ENCODE data around the gene ZBTB5. TPM values are rescaled to one million over a fixed set of nuclear protein-coding genes. Genes with fewer than 3 reads are reported as not detected.

The ZBTB5 gene
- total RNA-seq, 1 experiment from 2014 or later = 14.6 TPM

- DNase-seq (ENCODE audit: low spot score) = no peak
Measured at GRCh38 chr9:37424686-37425297, 40.5 kb downstream of the ZBTB5 start.

DNA sequence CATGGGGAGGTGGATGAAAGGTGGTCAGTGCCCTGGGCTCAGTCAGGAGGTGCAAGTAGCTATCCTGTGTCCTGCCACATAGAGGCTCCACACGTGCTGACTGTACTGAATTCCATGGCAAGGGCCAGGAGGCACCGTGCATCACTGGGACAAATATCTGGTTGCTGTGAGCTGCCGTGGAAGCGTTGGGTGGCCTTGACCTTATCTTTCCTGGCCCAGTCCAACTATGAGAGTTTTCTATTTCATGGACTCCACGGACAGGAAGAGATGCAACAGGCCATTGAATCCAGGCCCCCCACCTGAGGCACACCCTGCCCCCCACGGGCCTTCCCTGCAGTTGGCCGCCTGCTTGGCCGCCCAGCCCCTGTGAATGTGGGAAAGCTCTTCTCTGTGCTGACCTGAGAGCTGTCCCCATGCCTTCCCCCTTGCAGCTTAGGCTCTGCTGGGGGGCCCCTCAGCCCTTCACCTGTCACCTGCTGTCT, 41.0 kb downstream of the ZBTB5 start:
- no peak for DNase-seq (ENCODE audit: low spot score)

GRCh38 chr9:37423508-37423907, 41.7 kb downstream of the ZBTB5 start:
- DNase-seq (ENCODE audit: low spot score) = no peak

GRCh38 chr9:37422289-37423104, 42.8 kb downstream of the ZBTB5 start, which contains the start of gene GRHPR:
Gene GRHPR (plus strand): TSS chr9:37422696. CDS start chr9:37422751, 55 bp downstream.
- peak; percentile 85 for DNase-seq (ENCODE audit: low spot score)

- no peak for DNase-seq (ENCODE audit: low spot score)
Measured at GRCh38 chr9:37421914-37422288, 43.3 kb downstream of the ZBTB5 start.

GRCh38 chr9:37420271-37421215, 44.7 kb downstream of the ZBTB5 start:
- DNase-seq (ENCODE audit: low spot score) = no peak

- DNase-seq (ENCODE audit: low spot score) = no peak
Measured at GRCh38 chr9:37419204-37419603, 46.0 kb downstream of the ZBTB5 start.

- DNase-seq (ENCODE audit: low spot score) = no peak
Measured at GRCh38 chr9:37417857-37418618, 47.2 kb downstream of the ZBTB5 start.

DNA sequence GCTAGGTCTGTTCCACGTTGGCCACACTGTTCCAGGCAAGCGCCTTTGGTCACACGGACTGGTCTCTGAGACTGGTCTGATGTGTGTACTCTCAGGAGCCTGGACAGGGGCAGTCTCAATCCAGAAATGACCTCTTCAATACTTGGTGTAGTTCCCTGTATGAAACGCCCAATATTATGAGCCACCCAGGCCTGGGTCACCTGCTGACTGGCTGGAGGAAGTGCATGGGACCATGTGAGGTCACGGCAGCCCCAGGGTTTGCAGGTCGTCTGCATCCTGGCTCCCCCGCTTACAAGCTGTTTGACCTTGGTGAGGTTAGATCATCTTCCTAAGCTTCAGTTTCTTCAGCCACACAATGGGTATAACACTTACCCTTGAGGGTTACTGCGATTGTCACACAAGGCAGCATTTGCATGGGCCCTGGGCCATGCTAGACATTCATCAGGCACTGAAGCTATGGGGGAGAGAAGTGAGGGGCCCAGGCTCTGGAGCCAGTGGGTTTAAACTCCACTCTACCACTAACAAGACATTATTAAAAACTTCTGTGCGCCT, 47.9 kb downstream of the ZBTB5 start:
- DNase-seq (ENCODE audit: low spot score) = no peak

DNA sequence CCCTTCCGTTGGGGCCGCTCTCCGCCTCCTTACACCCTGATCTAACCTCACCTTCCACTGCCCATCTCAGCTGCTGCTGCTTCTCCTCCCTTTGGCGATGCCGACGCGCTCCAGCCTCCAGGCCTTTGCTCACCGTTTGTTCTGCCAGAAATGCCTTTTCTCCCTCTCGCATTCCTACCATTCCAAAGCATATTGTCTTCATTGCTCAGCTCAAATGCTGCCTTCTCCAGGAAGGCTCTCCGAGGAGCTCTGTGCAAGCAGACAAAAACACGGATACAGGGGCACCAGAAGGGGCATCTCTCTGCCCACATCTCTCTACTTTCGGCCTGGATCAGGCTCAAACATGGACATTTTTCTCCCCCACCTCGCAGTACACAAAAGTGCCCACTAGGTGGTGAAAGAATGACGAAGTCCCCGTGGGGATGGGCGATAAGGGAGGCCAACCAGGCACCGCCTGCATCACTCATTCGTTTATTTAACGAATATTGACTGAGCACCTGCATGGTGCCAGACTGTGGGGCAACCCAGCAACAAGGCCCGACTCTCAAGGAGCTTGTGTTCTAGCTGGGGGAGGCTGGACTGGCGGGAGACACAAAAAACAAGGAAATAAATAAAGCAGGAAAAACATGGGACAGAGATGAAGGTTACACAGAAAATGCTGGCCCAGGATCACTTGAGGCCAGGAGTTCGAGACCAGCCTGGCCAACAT, 50.1 kb downstream of the ZBTB5 start:
- peak; percentile 79 for DNase-seq (ENCODE audit: low spot score)

DNA sequence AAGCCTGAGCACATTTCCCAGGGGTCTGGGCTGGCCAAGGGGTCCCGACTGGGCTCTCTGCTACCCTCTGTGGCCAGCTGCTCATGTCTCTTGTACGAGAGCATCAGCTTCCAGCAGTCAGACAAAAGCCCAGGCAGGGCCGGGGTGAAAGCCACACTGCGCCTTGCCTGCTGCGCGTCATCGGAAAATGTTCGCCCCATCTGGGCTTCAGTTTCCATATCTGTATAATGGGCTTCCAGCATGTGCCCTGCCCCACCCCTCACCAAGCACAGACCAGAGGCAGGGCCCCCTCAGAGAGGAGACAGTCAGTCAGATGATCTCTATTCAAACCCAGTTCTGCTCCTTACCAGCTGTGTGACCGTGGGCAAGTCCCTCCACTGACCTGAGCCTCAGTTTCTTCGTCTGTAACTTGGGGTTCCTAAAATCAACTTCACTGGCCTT, 50.7 kb downstream of the ZBTB5 start:
- no peak for DNase-seq (ENCODE audit: low spot score)

GRCh38 chr9:37413311-37413710, 51.9 kb downstream of the ZBTB5 start:
- peak; percentile 42 for DNase-seq (ENCODE audit: low spot score)

DNA sequence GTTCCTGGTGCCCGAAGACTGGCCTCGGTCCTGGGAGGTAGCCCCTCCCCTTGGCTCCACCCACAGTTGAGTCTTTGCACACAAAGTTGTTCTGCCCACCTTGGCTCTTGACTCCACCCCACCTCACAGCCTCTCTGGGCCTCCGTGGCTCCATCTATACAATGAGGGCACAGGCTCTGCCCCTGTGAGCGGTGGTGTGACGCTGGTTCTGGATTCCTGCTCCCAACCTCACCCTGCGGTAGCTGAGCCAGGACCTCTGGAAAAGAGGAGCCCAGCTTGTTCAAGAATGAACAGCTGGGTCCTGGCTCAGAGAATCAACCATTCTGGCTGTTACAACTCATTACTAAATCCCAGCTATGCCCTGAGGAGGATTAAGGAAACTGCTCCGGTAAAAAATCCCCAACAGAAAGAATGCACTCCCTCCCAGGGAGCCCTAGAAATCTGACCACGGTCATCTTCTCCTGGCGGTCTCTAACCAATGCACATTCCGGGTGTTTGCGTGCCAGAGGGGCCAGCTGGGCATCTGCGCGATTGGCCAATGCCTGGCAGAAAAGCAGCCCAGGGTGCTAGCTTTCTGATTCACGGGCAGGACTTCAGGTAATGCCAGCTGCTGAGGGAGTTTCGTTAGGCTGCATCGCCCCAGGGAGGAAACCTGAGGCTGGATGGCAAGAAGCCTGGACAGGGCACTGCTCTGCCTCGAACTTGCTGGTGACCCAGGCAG, 52.7 kb downstream of the ZBTB5 start:
- peak; percentile 93 for DNase-seq (ENCODE audit: low spot score)

GRCh38 chr9:37410969-37411785, 54.1 kb downstream of the ZBTB5 start:
- no peak for DNase-seq (ENCODE audit: low spot score)

DNA sequence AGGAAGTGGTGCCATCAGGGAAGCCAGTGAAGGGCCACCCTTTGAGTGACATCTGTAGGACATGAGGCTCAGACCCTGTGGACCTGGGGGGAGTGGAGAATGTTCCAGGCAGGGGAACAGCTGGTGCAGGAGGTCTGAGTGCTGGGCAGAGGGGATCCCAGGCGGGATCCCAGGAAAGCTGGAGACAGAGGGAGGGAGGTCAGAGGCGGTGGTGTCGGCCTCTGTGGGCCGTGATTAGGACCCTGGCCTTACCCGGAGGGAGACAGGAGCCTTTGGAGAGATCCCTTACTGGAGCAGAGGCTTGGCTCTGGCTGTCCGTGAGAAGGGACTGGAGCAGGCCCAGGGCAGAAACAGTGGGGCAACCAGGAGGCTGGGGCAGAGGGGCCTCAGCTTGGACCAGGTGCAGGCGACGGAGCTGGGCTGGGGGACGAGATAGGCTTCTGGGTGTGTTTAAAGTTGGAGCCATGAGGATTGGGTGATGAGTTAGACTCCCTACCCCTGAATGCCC, 54.8 kb downstream of the ZBTB5 start:
- DNase-seq (ENCODE audit: low spot score) = no peak

DNA sequence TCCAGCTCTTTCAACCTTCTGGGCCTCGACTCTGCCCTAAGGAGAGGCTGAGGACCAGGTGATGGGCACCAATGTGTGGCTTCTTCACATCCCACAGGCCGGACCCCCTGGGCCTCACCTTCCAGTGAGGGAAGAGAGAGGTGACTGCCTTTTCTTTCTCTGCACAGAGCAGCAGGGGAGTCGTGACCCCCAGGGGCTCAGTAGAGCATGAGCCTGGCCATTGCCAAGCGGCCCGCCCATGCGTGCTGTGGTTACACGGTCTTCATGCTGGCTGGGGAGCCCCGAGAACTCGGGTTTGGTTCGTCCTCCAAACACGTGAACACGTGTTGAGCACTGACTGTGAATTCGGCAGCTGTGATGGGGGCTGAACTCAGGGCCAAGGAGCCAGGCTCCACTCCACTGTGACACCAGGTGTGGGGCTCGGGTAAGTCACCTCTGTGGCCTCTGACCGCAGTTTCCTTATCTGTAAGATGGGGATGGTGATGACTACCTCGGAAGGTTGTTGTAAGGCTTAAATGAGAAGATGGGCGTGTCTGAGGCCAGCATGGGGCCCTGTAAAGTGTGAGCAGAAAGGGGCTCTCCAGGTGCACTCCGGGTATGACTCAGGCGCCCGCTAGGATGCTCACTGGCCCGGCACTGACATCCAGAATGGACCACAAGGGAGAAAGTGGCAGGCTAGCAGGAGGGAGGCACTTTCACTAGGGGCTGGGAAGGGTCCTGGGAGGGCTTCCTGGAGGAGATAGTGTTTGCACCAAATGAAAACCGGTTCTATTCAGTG, 56.1 kb downstream of the ZBTB5 start:
- no peak for DNase-seq (ENCODE audit: low spot score)

GRCh38 chr9:37407468-37407867, 57.8 kb downstream of the ZBTB5 start:
- peak; percentile 40 for DNase-seq (ENCODE audit: low spot score)

All from H4 (cell line).